Activated T-helper 9 cell treated with anti-CD3 and anti-CD28 coated beads, Interleukin-2, amount 50 U/mL, for 16 hours (primary cell): ENCODE measurements around the gene RSRC1.

ENCODE experiments used
- DNase-seq: peaks from one replicate; pipeline ENCODE4 v3.0.0-alpha.2; 2020; ENCODE audit warnings: low read depth

RSRC1 gene

GRCh38 chr3:158128755-158129154, 18.9 kb downstream of the RSRC1 start:
- DNase-seq = no peak

DNA sequence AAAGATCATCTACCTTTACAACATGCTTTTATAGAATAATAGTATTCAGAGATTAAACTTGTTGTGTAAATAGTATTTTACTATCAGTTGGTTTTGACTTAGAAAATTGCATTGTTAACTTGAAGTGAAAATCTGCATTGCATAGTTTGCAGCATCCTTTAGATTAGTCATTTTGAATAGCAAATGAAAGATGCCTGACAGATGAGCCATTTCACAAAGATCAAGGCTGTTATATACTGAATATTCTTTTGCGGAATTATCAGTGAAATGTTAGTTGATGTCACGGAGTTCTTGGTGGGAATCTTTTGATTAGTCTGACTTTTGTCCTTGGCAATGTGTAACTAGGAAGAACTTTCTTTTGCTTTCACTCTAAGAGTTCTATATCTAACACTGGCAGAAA, 24.5 kb downstream of the RSRC1 start:
- DNase-seq = no peak

DNA sequence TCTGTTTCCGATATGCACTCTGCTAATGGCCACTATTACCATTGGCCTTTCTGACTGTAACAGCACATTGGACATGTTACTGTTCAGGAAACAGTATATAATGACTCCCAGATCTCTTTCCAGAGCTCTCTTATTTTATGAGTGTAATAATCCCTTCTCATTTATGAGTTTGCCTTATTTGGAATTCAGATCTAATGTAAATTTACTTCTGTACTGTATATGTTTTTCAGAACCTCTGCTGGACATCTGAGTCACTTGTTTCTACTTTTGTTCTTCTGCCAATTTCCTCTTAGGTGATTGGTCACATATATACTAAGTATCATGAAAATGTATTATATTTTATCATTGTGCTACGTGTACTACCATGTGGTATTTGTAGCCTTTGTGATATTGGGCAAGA, 30.5 kb downstream of the RSRC1 start:
- DNase-seq = no peak

- no peak for DNase-seq
Observed at GRCh38 chr3:158148218-158148617, 38.3 kb downstream of the RSRC1 start.

GRCh38 chr3:158152186-158152585, 42.3 kb downstream of the RSRC1 start:
- DNase-seq = no peak

GRCh38 chr3:158158969-158159368, 49.1 kb downstream of the RSRC1 start:
- no peak for DNase-seq

DNA sequence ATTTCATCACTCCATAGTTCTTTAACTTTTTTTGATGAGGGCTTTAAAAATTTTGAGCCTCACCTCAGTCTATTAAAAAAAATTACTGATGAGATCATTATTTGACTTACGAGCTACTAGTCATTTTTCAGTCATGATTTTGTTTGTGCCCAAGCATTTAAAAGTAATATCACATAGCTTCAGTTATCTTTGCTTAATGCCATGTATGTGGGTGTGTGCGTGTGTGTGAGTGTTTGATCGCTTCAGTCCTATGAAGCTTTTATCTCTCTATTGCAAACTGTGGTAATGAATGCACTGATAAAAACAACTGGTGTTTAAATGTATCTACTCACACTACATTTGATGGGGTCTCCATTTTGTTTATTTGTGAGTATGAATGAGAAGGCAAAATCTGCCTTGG, 49.8 kb downstream of the RSRC1 start:
- DNase-seq = no peak

GRCh38 chr3:158160958-158161357, 51.1 kb downstream of the RSRC1 start:
- no peak for DNase-seq

GRCh38 chr3:158165141-158165655, 55.3 kb downstream of the RSRC1 start:
- no peak for DNase-seq

DNA sequence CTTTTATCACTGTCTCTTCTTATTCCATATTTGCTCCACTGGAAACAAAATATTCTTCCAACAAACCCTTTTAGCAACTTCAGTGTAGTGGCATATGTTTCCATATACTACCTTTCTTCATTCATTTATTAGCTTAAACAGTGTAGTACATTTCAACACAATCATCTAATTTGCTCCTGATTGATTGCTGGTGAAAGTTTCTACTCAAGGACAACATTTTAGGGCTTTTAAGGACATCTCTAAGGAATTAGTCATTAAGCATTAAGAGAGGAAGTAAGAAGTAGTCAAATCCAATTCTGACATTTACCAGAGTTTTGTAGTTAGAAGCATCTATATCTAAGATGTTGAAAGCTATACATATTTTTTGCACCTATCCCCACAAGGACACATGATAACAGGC, 55.8 kb downstream of the RSRC1 start:
- no peak for DNase-seq

GRCh38 chr3:158166223-158166622, 56.3 kb downstream of the RSRC1 start:
- DNase-seq = no peak

GRCh38 chr3:158167737-158168557, 58.1 kb downstream of the RSRC1 start:
- no peak for DNase-seq

GRCh38 chr3:158169091-158169491, 59.2 kb downstream of the RSRC1 start:
- no peak for DNase-seq

DNA sequence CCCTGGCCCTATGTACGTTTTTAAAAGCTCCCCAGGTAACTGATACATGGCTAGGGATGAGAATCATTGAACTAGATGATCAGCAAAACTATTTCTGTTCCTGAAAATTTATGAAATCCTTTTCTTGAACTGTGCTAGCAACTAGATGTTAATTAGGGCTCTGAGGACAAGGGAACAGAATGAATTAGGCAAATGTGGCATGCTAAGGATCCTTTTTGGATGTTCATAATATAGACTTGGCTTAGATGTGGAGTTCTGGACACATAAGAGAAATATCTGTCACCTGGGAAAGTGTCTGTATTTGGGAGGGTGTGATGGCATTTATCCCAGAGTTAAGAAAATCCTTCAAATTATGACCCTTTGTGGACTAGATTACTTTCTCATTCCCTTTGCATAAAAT, 71.2 kb downstream of the RSRC1 start:
- no peak for DNase-seq

- no peak for DNase-seq
Observed at GRCh38 chr3:158185711-158186110, 75.8 kb downstream of the RSRC1 start.

- no peak for DNase-seq
Observed at GRCh38 chr3:158200955-158201354, 91.1 kb downstream of the RSRC1 start.

DNA sequence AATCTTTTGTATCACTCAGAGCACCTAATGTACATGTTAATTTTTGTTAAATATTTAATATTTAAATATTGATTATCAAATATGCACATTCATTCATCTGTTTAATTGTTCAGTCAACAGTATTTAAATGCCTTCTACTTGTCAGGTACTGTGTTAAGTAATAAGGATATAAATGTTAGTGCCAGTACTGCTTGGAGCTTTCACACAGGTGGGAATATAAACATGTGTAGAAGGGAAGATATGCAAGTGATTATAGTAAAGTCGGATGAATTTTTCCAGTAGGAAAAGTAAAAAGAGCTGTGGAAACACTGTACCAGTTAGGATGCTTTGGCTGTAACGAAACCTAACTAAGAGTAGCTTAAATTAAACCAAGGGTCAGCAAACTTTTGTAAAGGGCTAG, 95.4 kb downstream of the RSRC1 start:
- DNase-seq = no peak

DNA sequence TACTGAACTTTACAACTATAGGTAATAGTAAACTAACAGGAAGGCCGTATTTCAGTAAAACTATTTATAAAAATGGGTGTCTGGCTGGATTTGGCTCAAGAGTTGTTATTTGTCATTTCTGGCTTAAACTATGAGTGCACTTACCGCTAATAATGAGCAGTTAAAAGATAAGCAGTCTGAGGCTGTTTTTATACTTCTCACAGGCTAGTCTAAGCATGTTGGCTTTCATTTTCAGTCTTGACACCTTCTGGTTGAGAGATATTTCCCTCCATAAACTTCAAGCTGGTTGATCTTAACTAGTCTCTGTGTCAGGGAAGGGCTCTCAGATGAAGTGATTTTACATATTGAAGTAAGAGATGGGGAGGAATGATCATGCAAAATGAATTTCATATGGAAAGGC, 96.1 kb downstream of the RSRC1 start:
- DNase-seq = no peak

DNA sequence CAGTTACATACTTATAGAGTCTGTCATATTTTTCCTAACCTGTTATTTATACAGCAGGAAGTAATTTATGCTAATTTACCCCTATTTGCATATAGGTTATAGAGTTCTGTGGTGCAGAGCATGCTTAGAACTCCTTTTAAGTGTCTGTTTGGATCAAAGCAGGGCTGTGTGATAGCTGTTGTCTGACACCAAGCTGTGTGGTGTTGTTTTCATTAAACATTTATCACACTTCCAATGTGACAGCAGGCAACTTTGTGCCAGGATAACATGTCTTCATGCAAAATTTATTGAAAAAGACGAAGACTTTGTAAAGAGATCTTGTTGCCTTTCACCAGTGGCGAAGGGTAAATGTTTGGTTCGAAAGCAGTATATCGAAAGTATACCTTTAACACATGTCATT, 100.2 kb downstream of the RSRC1 start:
- DNase-seq = no peak

DNA sequence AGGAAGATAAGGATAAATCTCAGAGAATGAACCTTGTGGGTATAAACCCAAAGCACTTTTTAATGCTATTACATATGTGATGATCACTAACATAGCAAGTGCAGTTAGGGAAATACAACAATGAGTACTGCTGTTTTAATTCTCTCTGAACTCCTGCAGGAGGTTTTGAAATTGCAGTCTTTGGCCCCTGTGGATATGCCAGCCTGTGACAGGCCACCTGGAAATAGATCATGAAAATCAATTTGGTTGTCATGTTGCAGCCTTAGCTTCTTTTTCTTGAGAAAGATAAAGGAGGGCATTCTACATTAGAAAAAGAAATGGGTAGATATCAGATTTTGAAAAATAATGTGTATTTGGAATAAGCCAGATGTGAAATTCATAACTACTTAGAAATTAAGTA, 103.6 kb downstream of the RSRC1 start:
- DNase-seq = no peak

- DNase-seq = no peak
Observed at GRCh38 chr3:158217992-158218391, 108.1 kb downstream of the RSRC1 start.

GRCh38 chr3:158220575-158220974, 110.7 kb downstream of the RSRC1 start:
- no peak for DNase-seq

- DNase-seq = no peak
Observed at GRCh38 chr3:158221426-158221825, 111.5 kb downstream of the RSRC1 start.

GRCh38 chr3:158226429-158226828, 116.5 kb downstream of the RSRC1 start:
- DNase-seq = no peak
